Measurements from ENCODE around the gene FBXW5.

FBXW5 gene

GRCh38 chr9:136926154-136926704 is 18.3 kb downstream of the FBXW5 start:
- Histone ChIP-seq H4K20me1 (ENCODE audit: insufficient read depth, low read length, poor library complexity, severe bottlenecking) (no peaks in the 10 kb centered on the region), H3K9me3 (ENCODE audit: insufficient read depth, low read depth, low read length) (no peaks in the 10 kb centered on the region), H3K79me2 (ENCODE audit: insufficient read depth, low read length) (no peaks in the 10 kb centered on the region), H3K9ac (ENCODE audit: low read depth, low read length, poor library complexity, severe bottlenecking) (no peak overlapping the region), H3K4me1 (ENCODE audit: insufficient read depth, low read length, poor library complexity, severe bottlenecking) (no peaks in the 10 kb centered on the region), H3F3A (ENCODE audit: low read depth) (no peaks in the 10 kb centered on the region), H3K36me3 (ENCODE audit: insufficient read depth, low read length) (peaks cover 55% of the 10 kb centered on the region; the same call in 1 of the 2 replicates), H3K27me3 (ENCODE audit: insufficient read depth, low read length, poor library complexity, severe bottlenecking) (no peaks in the 10 kb centered on the region), H2AFZ (ENCODE audit: low read length) (no peak overlapping the region), H3K4me2 (ENCODE audit: low read depth, low read length, poor library complexity, severe bottlenecking) (no peak overlapping the region), H3K9me2 (replicated peaks; ENCODE audit: low read depth, low read length) (no peaks in the 10 kb centered on the region), H3K4me3 (ENCODE audit: low read length, poor library complexity, severe bottlenecking) (no peak overlapping the region)
- TF ChIP-seq EZH2phosphoT487 (IDR thresholded peaks at IDR 0.05; ENCODE audit: borderline replicate concordance) (no peak), CTCF (conservative IDR thresholded peaks at IDR 0.05; ENCODE audit: low read length) (no peak)

- Histone ChIP-seq H3K4me2 (ENCODE audit: low read depth, low read length, poor library complexity, severe bottlenecking) (no peak overlapping the region), H3K4me3 (ENCODE audit: low read length, poor library complexity, severe bottlenecking) (no peak overlapping the region), H4K20me1 (ENCODE audit: insufficient read depth, low read length, poor library complexity, severe bottlenecking) (no peaks in the 10 kb centered on the region), H3F3A (ENCODE audit: low read depth) (no peaks in the 10 kb centered on the region), H3K79me2 (ENCODE audit: insufficient read depth, low read length) (no peaks in the 10 kb centered on the region), H3K27me3 (ENCODE audit: insufficient read depth, low read length, poor library complexity, severe bottlenecking) (no peaks in the 10 kb centered on the region), H3K9ac (ENCODE audit: low read depth, low read length, poor library complexity, severe bottlenecking) (no peak overlapping the region), H3K36me3 (ENCODE audit: insufficient read depth, low read length) (peaks cover 61% of the 10 kb centered on the region; the same call in 1 of the 2 replicates), H3K9me3 (ENCODE audit: insufficient read depth, low read depth, low read length) (no peaks in the 10 kb centered on the region), H2AFZ (ENCODE audit: low read length) (no peak overlapping the region), H3K4me1 (ENCODE audit: insufficient read depth, low read length, poor library complexity, severe bottlenecking) (no peaks in the 10 kb centered on the region), H3K9me2 (replicated peaks; ENCODE audit: low read depth, low read length) (no peaks in the 10 kb centered on the region)
- TF ChIP-seq CTCF (conservative IDR thresholded peaks at IDR 0.05; ENCODE audit: low read length) = 0 out of 2 replicates have a peak, but pooled peaks have one; percentile 20
- no peak for TF ChIP-seq EZH2phosphoT487 (IDR thresholded peaks at IDR 0.05; ENCODE audit: borderline replicate concordance)
Measured at GRCh38 chr9:136925414-136926153, 19.0 kb downstream of the FBXW5 start.

- H3K9ac ChIP-seq (ENCODE audit: low read depth, low read length, poor library complexity, severe bottlenecking) = no peak overlapping the region
- no peaks in the 10 kb centered on the region for H3F3A ChIP-seq (ENCODE audit: low read depth)
- H3K9me3 ChIP-seq (ENCODE audit: insufficient read depth, low read depth, low read length) = no peaks in the 10 kb centered on the region
- peaks cover 74% of the 10 kb centered on the region; the same call in 1 of the 2 replicates for H3K36me3 ChIP-seq (ENCODE audit: insufficient read depth, low read length)
- no peak overlapping the region for H2AFZ ChIP-seq (ENCODE audit: low read length)
- H4K20me1 ChIP-seq (ENCODE audit: insufficient read depth, low read length, poor library complexity, severe bottlenecking) = no peaks in the 10 kb centered on the region
- H3K79me2 ChIP-seq (ENCODE audit: insufficient read depth, low read length) = no peaks in the 10 kb centered on the region
- H3K9me2 ChIP-seq (replicated peaks; ENCODE audit: low read depth, low read length) = no peaks in the 10 kb centered on the region
- H3K4me2 ChIP-seq (ENCODE audit: low read depth, low read length, poor library complexity, severe bottlenecking) = no peak overlapping the region
- H3K4me3 ChIP-seq (ENCODE audit: low read length, poor library complexity, severe bottlenecking) = no peak overlapping the region
- H3K27me3 ChIP-seq (ENCODE audit: insufficient read depth, low read length, poor library complexity, severe bottlenecking) = no peaks in the 10 kb centered on the region
- TF ChIP-seq CTCF (conservative IDR thresholded peaks at IDR 0.05; ENCODE audit: low read length) (no peak), EZH2phosphoT487 (IDR thresholded peaks at IDR 0.05; ENCODE audit: borderline replicate concordance) (no peak)
- no peaks in the 10 kb centered on the region for H3K4me1 ChIP-seq (ENCODE audit: insufficient read depth, low read length, poor library complexity, severe bottlenecking)
Measured at GRCh38 chr9:136923881-136924280, 20.7 kb downstream of the FBXW5 start.
